GM19372 (cell line): Measurements from ENCODE around the gene ZFP62.
"Not testable (repeated sequence)": the region's sequence is repeated elsewhere in the genome, so short reads cannot be mapped to it uniquely, and the experiment has no call there.

Experiments used
- ATAC-seq: cut with Tn5 transposase; IDR thresholded peaks from one replicate; pipeline ENCODE4 v1.9.1; 2021; ENCODE audit warnings: mild to moderate bottlenecking, low read depth, moderate library complexity; ENCODE audit not compliant: unreplicated experiment

The ZFP62 gene

DNA sequence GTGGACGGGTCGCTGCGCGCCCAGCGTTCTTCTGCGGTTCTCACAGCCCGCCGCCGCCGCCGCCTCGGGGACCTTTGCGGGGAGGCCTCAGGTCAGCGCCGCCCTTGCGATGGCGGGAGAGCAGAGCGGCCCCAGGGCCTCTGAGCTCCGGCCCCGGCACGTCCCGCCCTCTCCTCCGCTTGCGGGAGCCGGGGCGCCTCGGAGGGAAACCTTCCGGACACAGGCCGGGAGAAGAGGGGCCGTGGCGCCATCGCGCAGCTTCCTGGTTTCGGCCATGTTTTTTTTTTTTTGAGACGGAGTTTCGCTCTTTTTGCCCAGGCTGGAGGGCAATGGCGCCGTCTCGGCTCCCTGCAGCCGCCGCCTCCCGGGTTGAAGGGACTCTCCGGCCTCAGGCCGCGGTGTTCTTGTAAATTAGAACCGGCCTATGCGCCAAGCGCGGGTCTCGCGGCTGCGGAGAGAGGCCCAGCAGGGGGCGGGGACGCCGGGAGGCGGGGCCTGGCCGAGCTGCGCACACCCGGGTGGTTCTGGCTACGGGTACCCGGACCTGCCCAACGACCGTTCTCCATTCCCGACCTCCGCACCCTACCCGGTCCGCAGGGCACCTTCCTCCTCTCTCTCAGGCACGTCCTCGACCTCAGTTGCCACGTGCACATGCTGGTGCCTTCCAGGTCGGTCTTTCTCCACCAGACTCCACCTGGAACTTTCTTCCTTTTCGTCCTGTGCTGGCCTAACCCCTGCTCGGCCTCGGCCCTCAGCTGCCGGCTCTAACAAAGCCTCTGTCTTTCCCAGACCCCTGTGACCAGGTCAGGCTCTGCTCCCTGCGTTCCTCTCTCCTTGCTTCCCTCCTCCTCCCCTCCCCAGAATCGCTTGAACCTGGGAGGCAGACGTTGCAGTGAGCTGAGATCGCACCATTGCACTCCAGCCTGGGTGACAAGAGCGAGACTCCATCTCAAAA, 29.7 kb downstream of the ZFP62 start:
- ATAC-seq = peak; percentile 60

DNA sequence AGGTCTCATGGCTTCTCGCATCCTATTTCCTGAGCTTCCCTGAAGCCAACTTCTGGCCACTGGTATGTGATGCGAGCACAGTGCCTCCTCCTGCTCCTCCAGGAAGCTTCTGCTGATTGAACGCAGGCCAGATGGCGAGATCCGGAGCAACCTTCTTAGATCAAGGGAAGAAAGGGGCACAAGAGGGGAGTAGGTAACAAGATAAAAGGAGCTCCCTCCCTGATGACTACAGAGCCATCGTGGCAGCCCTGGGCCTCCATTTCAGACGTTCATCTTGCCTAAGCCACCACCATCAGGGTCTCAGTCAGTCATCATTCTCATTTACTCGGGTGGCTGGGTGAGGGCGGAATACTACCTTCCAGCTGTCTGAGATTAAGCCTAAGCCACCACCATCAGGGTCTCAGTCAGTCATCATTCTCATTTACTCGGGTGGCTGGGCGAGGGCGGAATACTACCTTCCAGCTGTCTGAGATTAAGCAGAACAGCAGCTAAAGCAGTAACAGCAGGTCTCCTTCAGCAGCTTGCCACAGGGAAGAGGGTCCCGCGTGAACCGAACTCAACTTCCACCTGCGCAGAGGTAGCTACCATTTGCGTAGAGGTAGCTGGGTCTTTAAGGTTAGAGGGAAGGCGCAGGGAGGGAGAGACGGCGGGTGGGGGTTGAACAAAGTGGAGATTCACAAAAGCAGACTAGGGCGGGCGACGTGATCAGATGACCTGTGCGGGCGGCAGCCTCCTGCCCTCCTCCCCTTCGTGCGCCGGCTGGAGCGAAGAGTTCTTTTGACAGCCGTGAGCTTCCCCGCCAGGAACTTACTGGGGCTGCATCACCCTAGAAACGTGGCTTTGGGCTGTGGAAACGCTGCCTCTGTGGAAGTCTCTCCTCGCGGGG, 30.6 kb downstream of the ZFP62 start:
- peak; percentile 52 for ATAC-seq

DNA sequence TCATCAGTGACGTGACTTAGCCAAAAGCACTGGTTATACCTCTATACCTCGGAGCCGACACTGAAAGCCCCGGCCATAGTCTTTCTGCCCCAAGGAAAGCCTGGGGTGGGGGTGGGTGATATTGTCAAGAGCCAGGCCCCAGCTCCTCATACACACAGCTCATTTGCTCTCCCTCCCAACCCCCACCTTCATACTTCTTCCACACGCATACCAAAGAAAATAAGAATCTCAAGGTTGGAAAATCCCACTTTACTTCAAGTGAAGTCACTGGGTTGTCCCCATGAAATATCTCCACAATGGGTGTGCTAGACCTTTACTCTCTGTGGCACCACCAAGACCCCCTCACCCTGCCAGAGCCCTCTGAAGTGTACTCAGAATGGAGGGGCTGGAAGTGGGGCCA, 31.4 kb downstream of the ZFP62 start:
- no peak for ATAC-seq

DNA sequence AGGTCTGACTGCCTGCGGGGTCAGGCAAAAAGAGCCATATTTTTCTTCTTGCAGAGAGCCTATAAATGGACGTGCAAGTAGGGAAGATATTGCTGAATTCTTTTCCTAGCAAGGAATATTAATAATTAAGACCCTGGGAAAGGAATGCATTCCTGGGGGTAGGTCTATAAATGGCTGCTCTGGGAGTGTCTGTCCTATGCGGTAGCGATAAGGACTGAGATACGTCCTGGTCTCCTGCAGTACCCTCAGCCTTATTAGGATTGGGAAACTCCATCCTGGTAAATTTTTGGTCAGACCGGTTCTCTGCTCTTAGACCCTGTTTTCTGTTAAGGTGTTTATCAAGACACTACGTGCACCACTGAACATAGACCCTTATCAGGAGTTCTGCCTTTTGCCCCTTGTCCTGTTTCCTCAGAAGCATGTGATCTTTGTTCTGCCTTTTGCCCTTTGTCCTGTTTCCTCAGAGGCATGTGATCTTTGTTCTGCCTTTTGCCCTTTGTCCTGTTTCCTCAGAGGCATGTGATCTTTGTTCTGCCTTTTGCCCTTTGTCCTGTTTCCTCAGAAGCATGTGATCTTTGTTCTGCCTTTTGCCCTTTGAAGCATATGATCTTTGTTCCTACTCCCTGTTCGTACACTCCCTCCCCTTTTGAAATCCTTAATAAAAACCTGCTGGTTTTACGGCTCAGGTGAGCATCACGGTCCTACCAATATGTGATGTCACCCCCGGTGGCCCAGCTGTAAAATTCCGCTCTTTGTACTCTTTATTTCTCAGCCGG, 32.1 kb downstream of the ZFP62 start:
- ATAC-seq = not testable (repeated sequence)

DNA sequence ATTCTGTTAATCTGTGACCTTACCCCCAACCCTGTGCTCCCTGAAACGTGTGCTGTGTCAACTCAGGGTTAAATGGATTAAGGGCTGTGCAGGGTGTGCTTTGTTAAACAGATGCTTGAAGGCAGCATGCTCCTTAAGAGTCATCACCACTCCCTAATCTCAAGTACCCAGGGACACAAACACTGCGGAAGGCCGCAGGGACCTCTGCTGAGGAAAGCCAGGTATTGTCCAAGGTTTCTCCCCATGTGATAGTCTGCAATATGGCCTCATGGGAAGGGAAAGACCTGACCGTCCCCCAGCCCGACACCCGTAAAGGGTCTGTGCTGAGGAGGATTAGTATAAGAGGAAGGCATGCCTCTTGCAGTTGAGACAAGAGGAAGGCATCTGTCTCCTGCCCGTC, 33.7 kb downstream of the ZFP62 start:
- ATAC-seq = not testable (repeated sequence)

DNA sequence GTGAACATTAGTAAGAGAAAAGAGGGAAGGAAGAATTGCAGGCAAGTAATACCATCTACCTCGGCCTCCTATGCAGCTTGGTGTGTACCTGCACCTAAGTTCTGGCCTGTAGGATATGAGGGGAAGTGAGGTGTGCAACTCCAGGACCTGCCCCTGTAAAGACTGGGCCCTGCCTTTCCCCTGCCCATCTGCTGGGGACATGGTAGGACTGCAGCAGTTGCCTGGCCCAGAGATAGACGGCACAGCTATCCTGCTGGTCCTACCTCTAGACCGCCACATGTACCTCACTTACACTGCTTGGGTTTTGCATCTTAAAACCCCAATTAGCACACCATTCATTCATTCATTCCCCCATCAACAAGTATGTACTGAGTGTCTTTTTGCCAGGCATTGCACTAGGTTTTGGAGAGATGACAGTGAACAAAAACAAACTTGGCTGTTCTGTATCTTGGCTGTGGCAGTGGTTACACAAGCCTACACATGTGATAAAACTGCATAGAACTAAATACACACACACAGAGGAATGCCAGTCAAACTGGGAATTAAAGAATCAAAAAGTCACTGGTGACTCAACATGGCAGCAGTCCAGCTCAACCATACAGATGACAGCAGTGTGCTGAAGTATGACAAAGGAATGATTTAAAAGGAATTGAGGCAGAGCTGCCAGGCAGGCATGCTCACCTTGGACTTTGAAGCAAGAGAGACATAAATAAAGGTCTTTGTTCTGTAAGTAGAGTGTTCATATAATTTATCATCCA, 35.1 kb downstream of the ZFP62 start:
- ATAC-seq = no peak

DNA sequence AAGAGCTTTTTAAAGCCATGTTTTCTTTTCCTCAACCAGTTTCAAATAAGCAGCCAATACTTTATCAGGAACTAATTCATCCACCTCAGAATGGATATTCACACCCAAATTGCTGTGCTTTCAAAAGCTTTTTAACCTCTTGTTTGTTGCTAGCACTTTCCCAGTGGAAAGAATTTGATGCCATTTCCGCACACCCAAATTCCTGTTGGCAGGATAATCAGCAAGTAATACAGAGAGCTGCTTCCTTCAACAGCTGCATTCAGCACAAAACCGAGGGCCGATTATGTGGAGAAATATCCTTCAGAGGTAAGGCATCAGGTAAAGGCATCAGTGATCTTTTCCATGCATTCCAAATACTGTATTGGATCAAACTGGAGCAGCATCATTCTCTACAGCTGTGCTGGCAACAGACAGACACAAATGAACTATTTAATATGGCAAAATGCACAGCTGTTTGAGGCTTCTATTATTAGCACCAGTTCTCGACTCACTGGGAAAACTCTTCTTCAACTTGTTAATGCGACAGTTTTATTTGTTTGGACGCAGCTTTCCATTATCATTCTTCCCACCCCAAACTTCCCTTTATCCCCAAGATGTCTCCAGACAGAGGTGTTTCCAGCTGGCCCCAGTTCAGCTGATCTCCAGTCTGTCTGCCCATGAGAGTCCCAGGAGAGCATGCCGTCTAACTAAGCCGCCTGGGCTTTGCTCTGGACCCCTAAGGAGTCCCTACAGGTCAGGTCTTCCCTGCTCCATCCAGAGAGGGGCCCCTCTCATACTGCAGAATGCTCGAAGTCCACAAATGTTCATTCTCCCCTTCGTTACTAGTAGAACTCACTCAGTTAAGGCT, 36.2 kb downstream of the ZFP62 start:
- ATAC-seq = no peak

DNA sequence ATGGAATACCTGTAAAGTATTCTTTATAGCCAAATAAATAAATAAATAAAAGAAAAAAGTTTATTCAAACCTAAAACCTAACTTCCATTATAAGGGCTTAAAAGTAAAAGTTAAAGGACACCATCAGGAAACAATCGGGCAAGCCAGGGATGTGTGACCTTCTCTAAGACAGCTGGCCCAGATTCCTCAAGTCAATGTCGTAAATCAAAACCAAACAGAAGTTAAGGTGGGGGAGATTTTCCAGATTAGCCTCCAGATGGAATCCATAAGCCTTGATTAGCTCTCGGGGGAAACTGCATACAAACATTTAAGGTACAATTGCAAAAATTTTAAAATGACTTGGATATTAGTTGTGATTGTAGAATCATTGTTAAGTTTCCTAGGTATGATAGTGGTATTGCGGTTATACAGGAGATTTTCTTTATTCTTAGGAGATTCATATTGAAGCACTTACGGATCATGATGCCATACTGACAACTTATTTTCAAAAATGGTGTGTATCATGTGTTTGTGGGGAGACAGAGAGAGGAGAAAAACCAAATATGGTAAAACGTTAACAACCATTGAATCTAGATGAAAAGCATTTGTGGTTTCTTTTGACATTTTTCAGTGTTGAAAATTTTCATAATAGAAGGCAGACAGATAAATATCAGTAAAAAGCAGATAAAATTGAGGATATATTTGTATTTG, 37.0 kb downstream of the ZFP62 start:
- ATAC-seq = no peak

DNA sequence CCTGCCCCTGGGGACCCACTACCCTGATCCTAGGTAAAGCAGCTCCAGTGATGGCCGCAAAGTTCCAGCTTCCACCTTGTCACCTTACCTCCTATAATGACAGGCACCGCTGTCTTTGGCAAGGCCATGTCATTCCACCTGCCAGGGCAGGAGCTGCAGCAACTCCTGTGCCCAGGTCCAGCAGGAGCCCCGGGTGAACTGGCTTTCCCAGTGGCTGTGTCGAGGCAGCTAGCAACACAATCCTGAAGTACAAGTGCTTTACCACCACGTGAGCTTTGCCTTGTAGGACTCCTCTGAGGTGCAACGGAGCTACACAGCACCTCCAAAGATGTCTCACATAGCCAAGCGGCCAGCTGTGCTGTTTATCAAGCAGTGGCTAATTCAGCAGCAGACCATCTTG, 37.7 kb downstream of the ZFP62 start:
- ATAC-seq = no peak

DNA sequence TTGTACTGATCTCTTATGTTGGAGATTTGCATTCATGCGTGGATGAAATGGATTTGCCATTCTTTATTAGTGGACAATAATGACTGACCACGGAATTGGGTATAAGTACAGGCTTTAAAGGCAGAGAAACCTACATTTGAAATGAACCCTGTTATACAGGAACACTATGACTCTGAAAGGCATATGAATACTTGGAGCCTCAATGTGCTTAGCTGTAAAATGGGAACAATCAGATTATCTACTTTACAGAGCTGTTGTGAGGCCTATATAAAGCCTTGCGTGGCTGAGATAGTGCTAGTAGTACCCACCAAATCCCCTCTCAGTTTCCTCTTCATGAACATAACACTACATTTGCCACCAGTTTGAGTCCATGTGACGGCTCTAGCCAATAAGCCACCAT, 39.5 kb downstream of the ZFP62 start:
- ATAC-seq = no peak

DNA sequence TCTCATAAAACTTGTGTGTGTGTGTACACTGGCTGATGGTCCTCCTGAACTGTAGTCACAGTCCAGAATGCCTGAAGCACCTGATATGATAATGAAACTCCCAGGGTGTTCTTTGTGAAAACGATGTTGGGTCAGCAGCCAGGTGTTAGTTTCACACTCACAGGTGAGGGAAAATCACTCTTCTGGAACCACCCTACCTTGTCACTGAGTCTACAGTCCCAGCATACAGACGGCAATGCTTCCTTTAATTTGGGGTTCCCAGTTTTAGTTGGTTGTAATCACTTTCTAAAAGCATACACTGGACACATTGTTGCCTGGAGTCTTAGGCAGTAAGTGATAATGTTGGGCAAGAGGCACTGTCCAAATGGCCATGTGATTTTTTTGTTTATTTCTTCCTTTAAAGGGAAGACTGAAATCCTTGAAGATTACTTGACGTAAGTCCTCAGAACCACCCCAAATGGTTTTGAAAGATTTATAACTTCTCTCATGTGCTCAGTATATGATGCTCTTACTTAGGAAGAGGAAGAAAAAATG, 40.2 kb downstream of the ZFP62 start:
- ATAC-seq = peak; percentile 83

DNA sequence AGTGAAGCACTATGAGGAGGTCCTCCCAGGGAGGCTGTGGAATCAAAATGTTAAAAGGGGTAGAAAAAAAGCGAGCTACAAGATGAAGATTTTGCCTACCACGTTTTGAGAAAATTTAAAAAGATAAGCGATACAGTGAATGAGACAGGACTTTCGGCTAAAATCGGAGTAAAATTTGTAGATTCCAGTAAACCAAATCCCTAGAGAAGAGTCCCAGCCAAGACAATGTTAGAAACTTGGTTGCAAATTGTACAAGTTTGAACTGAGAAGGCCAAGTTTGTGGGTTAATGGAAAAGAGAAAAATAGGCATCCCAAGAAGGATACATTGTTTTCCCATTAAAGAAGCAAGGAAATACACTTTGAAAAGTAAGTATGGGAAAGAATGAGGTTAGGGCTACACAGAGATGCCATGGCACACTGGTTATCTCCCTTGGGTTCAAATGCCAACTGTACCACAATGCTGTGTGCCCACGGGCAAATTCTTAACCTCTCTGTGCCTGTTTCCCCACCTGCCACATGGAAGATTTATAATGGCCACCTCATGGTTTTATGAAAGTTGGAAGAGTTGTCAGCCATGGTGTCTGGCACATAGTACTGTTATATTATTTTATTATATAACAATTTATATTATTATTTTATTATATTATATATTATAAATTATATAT, 42.3 kb downstream of the ZFP62 start:
- no peak for ATAC-seq

DNA sequence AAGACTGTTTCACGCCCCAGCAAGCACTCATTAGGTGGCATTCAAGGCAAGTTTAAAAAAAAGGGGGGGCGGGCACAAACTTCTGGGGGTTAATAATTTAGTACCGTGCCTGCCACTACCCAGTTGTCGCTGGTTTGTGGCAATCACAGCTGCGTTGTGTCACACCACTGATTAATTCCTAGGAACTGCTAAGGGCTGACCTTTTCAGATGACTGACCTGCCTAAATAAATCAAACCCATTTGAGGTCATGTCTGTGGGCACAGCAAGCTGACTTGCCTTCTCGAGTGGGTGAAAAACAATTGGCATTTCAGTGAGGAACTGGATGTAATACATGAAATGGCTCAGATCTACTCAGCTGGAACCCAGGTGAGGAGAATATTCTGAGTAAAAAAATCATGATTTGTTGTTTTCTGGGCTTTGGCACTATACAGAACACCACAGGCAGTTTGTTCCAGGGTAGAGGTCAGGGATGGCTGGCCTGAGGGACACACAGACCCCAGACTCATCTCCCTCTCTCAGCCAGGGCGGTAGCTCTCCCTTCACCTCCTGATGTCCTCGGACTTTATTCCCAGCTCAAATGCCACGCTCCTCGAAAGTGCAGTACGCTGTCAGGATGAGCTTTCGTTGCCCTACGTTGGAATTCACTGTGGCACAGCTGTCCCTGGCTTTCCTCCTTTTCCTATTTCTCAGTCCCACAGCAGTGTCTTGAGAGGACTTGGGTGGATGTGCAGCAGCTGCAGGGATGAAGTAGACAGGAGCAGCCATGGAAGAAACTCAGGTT, 43.0 kb downstream of the ZFP62 start:
- no peak for ATAC-seq

DNA sequence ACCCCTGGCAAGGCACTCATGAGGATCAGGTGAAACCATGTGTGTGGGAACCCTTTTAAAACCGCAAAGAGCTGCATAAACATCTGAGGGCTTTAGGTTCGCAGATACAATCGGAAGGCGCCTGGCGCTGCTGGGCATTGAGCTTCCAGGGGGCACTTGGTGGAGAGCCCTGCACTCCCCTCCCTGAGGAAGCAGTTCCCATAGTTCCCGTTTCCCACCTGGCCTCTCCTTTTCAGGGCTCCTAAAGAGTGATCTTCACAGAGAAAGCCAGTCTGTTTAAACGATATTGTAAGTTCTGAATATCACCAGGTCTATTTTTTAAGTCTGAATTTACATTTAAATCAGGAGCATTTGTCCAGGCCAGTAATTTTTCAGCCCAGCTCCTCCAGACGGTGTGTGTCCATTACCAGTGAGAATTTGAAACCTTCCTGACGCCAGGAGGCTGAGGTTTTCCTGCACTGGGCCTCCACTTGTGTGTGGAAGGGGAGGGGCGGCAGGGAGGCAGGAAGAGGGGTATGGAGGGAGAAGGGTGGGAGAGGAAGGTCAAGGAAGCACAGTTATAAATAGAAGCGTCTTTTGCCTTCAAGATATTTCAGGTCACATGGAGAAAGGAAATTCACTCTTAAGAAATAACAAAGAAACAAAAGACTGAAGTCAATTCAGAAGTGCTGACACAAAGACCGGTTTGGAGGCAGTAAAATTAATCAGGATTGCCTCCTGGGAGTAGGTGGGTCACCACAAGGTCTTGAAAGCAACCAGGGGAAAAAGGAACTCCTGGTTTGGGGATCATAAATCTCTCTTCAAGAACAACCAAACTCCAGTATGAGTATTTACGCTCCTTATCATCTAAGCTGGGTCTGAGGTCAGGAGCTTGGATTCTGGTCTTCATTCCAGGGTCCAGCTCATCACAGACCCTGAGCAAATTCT, 44.2 kb downstream of the ZFP62 start:
- no peak for ATAC-seq

DNA sequence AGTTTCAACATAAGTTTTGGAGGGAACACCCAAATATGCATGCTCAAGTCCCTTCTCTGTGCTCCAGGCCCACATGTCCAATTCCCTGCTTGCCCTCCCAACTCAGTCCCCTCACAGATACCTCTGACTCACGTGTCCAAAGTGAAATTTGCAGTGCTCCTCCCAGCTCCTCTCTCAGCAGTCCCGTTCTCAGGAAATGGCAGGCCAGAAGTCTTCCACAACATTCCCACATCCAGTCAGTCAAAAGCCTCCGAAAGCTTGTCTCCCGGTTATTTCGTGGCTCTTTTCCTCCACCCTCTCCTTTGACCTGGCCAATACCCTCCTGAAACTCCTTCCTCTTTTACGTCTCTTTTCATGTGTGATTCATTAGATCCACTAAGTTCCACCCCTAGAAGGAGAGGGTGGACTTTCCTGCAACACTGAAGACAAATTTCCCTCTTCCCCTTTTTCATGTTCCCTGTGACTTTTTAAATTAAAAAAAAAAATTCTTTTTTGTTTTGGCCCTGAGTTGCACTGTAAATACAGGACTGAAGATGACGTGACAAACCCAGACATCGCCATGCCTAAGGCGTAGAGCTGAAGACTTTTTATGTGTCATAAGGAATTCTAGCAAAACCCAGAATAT, 45.7 kb downstream of the ZFP62 start:
- ATAC-seq = no peak
